A673 (cell line): Measurements from ENCODE around the gene RTBDN.

Experiments
- EZH2 ChIP-seq: fragments of 200-600 bp; sonication (generic); IDR thresholded peaks from 2 replicates; pipeline ENCODE4 v1.6.1; 2017; ENCODE audit warnings: borderline replicate concordance, low read depth, mild to moderate bottlenecking, mixed read lengths, antibody characterized with exemption, low read length; ENCODE audit not compliant: poor library complexity, severe bottlenecking
- TF ChIP-seq, protein P1 (sequence below): fragments of 300-800, 200-600 bp; sonication (generic); conservative IDR thresholded peaks from 2 replicates; pipeline ENCODE4 v1.5.1; 2017; ENCODE audit warnings: low read depth, mild to moderate bottlenecking, antibody characterized with exemption, low read length, moderate library complexity, mixed read lengths

- TF ChIP-seq, protein P1, sequence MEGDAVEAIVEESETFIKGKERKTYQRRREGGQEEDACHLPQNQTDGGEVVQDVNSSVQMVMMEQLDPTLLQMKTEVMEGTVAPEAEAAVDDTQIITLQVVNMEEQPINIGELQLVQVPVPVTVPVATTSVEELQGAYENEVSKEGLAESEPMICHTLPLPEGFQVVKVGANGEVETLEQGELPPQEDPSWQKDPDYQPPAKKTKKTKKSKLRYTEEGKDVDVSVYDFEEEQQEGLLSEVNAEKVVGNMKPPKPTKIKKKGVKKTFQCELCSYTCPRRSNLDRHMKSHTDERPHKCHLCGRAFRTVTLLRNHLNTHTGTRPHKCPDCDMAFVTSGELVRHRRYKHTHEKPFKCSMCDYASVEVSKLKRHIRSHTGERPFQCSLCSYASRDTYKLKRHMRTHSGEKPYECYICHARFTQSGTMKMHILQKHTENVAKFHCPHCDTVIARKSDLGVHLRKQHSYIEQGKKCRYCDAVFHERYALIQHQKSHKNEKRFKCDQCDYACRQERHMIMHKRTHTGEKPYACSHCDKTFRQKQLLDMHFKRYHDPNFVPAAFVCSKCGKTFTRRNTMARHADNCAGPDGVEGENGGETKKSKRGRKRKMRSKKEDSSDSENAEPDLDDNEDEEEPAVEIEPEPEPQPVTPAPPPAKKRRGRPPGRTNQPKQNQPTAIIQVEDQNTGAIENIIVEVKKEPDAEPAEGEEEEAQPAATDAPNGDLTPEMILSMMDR = 0 out of 2 replicates have a peak, but pooled peaks have one; percentile 18
- TF ChIP-seq EZH2 = no peak
These were observed 30.6 kb upstream of the RTBDN start for GRCh38 chr19:12864721-12865715.
